Fibroblast of gingiva (primary cell): ENCODE results near the gene ARHGAP22.

ENCODE experiments used
- DNase-seq: peaks from one replicate; pipeline ENCODE4 v3.0.0-alpha.2; 2011; ENCODE audit warnings: low read depth

The ARHGAP22 gene

GRCh38 chr10:48477616-48478015 is 127.3 kb downstream of the ARHGAP22 start:
- DNase-seq = no peak

- no peak for DNase-seq
Observed at GRCh38 chr10:48477141-48477540, 127.7 kb downstream of the ARHGAP22 start.

- DNase-seq = no peak
Observed at GRCh38 chr10:48476279-48476982, 128.4 kb downstream of the ARHGAP22 start.

- DNase-seq = no peak
Observed at GRCh38 chr10:48475943-48476278, 129.0 kb downstream of the ARHGAP22 start.

- DNase-seq = no peak
Observed at GRCh38 chr10:48474765-48475365, 130.0 kb downstream of the ARHGAP22 start.

GRCh38 chr10:48473704-48474103 is 131.2 kb downstream of the ARHGAP22 start:
- DNase-seq = no peak

- DNase-seq = no peak
Observed at GRCh38 chr10:48472501-48473069, 132.3 kb downstream of the ARHGAP22 start.

GRCh38 chr10:48470893-48471805 is 133.7 kb downstream of the ARHGAP22 start:
- DNase-seq = no peak

- DNase-seq = no peak
Observed at GRCh38 chr10:48470115-48470892, 134.6 kb downstream of the ARHGAP22 start.

- no peak for DNase-seq
Observed at GRCh38 chr10:48469516-48470020, 135.3 kb downstream of the ARHGAP22 start.

GRCh38 chr10:48468866-48469511 is 135.9 kb downstream of the ARHGAP22 start:
- no peak for DNase-seq

GRCh38 chr10:48468130-48468790 is 136.6 kb downstream of the ARHGAP22 start:
- DNase-seq = no peak

- no peak for DNase-seq
Observed at GRCh38 chr10:48467669-48468068, 137.2 kb downstream of the ARHGAP22 start.

GRCh38 chr10:48466611-48467240 is 138.1 kb downstream of the ARHGAP22 start:
- no peak for DNase-seq

- DNase-seq = no peak
Observed at GRCh38 chr10:48465860-48466521, 138.9 kb downstream of the ARHGAP22 start.

- DNase-seq = no peak
Observed at GRCh38 chr10:48464871-48465736, 139.8 kb downstream of the ARHGAP22 start.

GRCh38 chr10:48464121-48464870 is 140.6 kb downstream of the ARHGAP22 start:
- DNase-seq = no peak
